ENCODE results near the gene SSPN. TPM values are rescaled to one million over a fixed set of nuclear protein-coding genes. Genes with fewer than 3 reads are reported as not detected.

SSPN gene
- total RNA-seq, 2 donors from 2014 or later = 52.4 to 61.1 TPM

DNA sequence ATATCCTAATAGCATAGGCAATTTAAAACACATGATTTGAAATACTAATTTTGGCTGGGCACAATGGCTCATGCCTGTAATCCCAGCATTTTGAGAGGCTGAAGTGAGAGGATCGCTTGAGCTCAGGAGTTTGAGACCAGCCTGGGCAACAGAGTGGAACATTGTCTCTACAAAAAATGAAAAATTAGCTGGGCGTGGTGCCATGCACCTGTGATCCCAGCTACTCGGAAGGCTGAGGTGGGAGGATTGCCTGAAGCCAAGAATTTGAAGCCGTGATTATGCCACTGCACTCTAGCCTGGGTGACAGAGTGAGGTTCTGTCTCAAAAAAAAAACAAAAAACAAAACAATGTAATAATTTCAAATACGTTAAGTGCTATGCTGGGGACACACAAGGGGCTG is 83.3 kb downstream of the SSPN start:
- DNase-seq (ENCODE audit: low spot score) = no peak
- Histone ChIP-seq H3K27ac (no peak overlapping the region), H3K4me3 (no peak overlapping the region), H3K9me3 (no peaks in the 10 kb centered on the region), H3K4me1 (peaks cover 0 to 24% of the 10 kb centered on the region in 2 donors), H3K27me3 (no peaks in the 10 kb centered on the region), H3K36me3 (no peaks in the 10 kb centered on the region)
- TF ChIP-seq, protein P1, sequence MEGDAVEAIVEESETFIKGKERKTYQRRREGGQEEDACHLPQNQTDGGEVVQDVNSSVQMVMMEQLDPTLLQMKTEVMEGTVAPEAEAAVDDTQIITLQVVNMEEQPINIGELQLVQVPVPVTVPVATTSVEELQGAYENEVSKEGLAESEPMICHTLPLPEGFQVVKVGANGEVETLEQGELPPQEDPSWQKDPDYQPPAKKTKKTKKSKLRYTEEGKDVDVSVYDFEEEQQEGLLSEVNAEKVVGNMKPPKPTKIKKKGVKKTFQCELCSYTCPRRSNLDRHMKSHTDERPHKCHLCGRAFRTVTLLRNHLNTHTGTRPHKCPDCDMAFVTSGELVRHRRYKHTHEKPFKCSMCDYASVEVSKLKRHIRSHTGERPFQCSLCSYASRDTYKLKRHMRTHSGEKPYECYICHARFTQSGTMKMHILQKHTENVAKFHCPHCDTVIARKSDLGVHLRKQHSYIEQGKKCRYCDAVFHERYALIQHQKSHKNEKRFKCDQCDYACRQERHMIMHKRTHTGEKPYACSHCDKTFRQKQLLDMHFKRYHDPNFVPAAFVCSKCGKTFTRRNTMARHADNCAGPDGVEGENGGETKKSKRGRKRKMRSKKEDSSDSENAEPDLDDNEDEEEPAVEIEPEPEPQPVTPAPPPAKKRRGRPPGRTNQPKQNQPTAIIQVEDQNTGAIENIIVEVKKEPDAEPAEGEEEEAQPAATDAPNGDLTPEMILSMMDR (IDR thresholded peaks at IDR 0.05) = no peak

DNA sequence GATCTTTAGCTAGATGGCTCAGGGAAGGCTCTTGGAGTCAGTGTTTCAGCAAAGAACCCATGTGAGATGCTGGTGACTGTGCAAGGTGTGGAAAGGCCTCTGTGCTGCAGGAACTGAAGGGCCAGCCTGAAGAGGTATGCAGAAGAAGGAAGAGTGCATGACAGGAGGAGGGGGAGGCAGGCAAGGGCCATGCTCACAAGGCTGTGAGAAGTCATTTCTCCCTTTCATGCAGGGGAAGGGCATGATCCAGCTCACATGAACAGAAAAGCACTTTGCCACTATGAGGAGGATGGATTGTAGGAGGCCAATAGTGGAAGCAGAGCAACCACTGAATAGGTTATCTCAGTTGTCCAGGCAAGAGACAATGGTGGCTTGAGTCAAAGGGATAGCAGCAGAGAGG is 83.7 kb downstream of the SSPN start:
- Histone ChIP-seq H3K27me3 (no peaks in the 10 kb centered on the region), H3K27ac (no peak overlapping the region), H3K36me3 (no peaks in the 10 kb centered on the region), H3K4me3 (no peak overlapping the region), H3K9me3 (no peaks in the 10 kb centered on the region), H3K4me1 (peaks cover 0 to 20% of the 10 kb centered on the region in 2 donors)
- TF ChIP-seq, protein P1 (IDR thresholded peaks at IDR 0.05) = no peak
- no peak for DNase-seq (ENCODE audit: low spot score)

DNA sequence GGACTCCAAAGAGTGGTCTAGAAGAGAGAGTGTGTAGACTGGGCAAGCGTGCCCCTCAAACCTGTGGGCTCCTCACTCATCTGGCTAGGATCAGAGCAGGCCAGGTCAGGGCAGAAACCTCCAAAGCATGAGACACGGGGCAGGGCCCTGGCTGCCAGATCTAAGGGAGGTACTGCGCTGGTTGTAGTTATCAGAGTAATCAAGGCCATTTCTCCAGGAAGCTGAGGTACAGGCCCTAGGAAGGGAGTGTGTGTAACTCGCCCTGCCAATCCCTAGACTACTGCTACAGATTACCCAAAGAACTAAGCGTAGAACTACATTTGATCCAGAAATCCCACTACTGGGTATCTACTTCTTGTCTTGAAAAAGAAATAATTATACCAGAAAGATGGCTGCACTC is 84.5 kb downstream of the SSPN start:
- Histone ChIP-seq H3K4me3 (no peak overlapping the region), H3K27ac (no peak overlapping the region), H3K9me3 (no peaks in the 10 kb centered on the region), H3K4me1 (peaks cover 0 to 12% of the 10 kb centered on the region in 2 donors), H3K27me3 (no peaks in the 10 kb centered on the region), H3K36me3 (no peaks in the 10 kb centered on the region)
- no peak for DNase-seq (ENCODE audit: low spot score)
- TF ChIP-seq, protein P1 (IDR thresholded peaks at IDR 0.05) = no peak

DNA sequence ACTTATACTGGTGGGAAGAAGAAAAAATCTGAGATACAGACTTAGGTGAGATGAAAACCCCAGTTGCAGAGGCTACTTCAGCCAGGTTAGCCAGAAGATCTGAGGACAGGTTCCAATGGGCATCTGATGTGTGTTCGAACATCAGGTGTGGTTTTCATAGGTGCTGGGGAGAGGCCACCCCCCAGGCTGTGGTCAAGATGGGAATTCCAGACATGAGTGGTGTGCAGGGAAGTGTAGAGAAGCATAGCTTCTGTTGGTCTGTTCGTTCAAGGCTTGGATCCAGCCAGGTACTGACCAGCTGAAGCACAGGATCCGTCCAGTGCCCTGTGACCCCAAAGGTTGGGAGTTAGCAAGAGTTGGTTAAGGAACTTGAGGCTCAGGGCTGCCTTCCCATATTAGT is 85.5 kb downstream of the SSPN start:
- no peak overlapping the region for H3K27ac ChIP-seq
- no peaks in the 10 kb centered on the region for H3K9me3 ChIP-seq
- TF ChIP-seq, protein P1 (IDR thresholded peaks at IDR 0.05) = no peak
- peaks cover 0 to 2% of the 10 kb centered on the region in 2 donors for H3K4me1 ChIP-seq
- H3K27me3 ChIP-seq = no peaks in the 10 kb centered on the region
- no peaks in the 10 kb centered on the region for H3K36me3 ChIP-seq
- no peak overlapping the region for H3K4me3 ChIP-seq
- DNase-seq (ENCODE audit: low spot score) = no peak

DNA sequence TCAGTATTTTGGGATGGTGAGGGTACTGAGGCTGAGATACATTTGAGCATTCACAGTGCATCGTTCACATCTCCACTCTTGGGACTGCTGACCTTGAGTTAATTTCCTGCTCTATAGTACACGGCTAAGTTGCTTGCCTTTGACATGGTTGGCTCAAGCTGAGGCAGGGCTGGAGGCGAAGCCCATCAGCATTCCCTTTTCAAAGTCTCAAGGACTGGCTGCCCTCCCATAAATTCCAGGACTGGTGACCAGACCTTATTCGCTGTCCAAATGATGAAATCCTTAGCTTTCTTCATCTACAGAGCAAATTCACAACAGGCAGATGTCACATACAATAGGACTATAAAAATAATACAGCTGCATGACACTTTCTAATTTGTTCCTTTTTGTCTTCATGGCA is 85.9 kb downstream of the SSPN start:
- Histone ChIP-seq H3K27ac (no peak overlapping the region), H3K27me3 (no peaks in the 10 kb centered on the region), H3K4me3 (no peak overlapping the region)

More for the DNA sequence above, 85.9 kb downstream of the SSPN start:
- Histone ChIP-seq H3K4me1 (no peaks in the 10 kb centered on the region), H3K9me3 (no peaks in the 10 kb centered on the region), H3K36me3 (no peaks in the 10 kb centered on the region)
- DNase-seq (ENCODE audit: low spot score) = peak; percentile 70
- TF ChIP-seq, protein P1 (IDR thresholded peaks at IDR 0.05) = no peak
